Fibroblast of pulmonary artery (primary cell): ENCODE data around the gene PIAS1.

Experiments
- DNase-seq: peaks from one replicate; pipeline ENCODE4 v3.0.0-alpha.2; 2010; ENCODE audit warnings: low read depth
- H3K4me3 ChIP-seq: replicated peaks from 2 replicates; pipeline ENCODE4 v1.5.1; 2011; ENCODE audit warnings: low read depth, mild to moderate bottlenecking, control low read depth, low read length, moderate library complexity
- TF ChIP-seq, protein P1 (sequence below): IDR thresholded peaks from 2 replicates; pipeline ENCODE4 v1.5.1; 2011; ENCODE audit warnings: mild to moderate bottlenecking, control low read depth, low read length, inconsistent platforms; ENCODE audit errors: missing control alignments

Gene PIAS1

DNA sequence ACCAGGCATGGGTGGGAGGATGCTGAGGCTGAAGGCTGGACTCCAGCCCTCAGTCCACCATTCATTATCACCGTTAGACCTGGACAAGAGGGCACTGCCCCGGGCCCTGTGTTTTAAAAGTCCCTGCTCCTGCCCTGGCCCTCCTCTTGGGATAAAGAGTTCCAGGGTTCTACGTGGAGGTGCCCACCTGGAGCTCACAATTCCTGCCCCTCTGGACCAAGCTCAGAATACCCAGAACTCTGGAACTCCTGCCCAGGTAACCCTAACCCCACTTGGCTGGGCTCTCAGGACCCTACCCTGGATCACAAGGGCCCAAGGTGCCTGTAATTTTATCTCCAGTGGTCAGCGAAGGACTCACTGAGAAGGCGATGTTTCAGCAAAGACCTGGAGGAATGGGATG lies 149.8 kb downstream of the PIAS1 start:
- TF ChIP-seq, protein P1, sequence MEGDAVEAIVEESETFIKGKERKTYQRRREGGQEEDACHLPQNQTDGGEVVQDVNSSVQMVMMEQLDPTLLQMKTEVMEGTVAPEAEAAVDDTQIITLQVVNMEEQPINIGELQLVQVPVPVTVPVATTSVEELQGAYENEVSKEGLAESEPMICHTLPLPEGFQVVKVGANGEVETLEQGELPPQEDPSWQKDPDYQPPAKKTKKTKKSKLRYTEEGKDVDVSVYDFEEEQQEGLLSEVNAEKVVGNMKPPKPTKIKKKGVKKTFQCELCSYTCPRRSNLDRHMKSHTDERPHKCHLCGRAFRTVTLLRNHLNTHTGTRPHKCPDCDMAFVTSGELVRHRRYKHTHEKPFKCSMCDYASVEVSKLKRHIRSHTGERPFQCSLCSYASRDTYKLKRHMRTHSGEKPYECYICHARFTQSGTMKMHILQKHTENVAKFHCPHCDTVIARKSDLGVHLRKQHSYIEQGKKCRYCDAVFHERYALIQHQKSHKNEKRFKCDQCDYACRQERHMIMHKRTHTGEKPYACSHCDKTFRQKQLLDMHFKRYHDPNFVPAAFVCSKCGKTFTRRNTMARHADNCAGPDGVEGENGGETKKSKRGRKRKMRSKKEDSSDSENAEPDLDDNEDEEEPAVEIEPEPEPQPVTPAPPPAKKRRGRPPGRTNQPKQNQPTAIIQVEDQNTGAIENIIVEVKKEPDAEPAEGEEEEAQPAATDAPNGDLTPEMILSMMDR: no peak
- no peak for DNase-seq
- no peak overlapping the region for H3K4me3 ChIP-seq

DNA sequence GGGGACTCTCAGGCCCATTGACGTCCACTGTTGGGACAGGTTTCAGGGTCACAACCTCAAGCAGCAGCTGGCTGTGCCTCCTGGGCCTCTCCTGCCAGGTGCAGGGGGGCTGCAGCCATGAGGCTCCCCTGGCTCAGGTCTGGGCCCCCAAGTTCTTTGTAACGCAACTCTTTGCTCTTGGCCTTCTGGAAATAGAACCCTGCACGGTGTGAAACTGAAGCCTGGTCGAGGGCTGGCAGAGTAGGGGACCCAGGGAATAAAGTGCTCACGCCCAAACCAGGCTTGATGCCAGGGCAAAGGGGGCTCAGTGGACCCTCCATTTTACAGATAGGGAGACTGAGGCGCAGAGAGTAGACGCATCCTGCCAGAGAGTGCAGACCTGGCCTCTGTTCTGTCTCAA lies 150.2 kb downstream of the PIAS1 start:
- no peak for DNase-seq
- TF ChIP-seq, protein P1: no peak
- no peak overlapping the region for H3K4me3 ChIP-seq

DNA sequence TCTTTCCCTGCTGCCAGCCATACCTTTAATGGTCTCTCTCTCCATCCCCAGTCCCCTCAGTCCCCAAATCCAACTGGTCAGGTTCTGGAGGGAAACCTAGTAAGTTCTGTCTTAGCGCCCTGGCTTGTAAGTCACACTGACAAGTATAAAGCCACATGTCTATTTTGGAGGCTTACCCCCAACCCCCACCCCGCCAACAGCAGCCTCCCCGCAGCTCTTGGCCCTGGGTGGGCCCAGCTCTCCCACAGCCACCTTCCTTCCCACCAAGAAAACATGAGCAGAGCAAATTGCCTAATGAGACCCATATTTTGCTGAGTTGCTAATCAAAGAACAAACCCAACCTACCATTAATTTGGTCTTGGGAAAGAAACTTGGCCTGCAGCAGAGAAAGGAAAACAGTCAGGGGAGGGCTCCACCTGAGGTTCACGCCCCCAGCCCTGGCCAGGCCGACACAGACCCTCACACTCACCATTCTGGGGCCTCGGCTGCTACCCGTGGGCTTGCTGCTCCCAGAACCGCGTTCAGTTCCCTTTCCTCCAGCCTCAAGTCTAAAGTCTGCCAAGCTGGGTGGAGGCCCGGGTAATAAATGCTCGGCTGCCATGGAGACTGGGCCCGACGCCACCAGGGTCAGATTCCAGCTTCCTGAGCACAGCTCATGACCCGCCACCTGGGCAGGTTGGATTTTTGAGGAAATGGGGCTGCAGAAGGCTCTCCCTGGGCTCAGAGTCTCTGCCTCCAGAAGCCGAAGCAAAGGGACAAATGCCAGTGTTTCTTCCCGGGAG lies 150.9 kb downstream of the PIAS1 start, which contains the start of gene CALML4:
TSS of gene CALML4 (minus strand) at position 557 of the 782 bp plus-strand sequence. CDS start at position 472, 85 bp downstream.
- TF ChIP-seq, protein P1: no peak
- no peak within 1 kb of the TSS for H3K4me3 ChIP-seq
- DNase-seq: peak; percentile 31

DNA sequence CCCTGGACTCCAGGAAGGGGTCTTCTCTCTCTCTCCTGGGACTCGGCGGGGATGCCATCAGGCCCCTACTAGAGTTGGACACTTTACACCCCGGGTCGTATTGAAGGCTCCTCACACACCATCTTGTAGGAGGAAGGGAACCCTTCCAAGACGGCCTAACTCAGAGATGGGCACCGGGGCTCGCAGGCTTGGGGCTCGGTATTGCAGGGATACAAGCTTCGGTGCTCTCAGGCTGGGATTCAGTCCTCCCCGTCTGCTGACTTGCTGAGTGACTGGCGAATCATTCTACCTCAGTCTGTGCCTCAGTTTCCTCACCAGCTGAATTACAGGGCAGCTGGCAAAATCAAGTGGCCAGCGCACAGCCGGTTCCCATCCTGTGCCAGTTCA lies 151.4 kb downstream of the PIAS1 start:
- TF ChIP-seq, protein P1: no peak
- H3K4me3 ChIP-seq: no peak overlapping the region
- no peak for DNase-seq

DNA sequence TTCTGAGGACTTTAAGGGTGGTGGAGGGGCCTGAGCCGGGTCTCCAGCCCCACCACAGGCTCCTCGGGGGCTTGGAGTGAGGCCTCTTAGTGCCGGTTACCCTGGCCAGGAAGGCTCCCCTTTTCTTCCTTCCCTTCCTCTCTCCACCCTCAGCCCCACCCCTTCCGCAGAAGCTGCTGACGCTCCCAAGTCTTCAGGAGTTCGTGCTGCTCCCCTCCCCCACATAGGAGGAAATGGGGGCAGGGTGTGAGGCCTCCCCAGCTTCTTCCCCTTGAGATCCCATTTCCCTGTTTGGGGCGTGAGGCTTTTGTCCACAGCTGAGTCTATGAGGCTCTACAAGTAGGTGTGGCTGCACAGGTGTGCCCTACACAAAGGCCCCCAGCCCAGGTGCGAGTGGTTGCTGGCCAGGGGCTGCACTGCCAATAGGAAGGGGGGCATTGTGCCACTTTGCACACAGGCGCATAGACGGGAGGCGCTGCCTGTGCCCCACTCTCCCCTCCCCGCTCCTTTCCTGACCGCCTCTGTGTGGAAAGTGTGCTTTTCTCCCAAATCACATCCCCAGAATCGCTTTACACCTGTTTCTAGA lies 151.9 kb downstream of the PIAS1 start:
- no peak overlapping the region for H3K4me3 ChIP-seq
- TF ChIP-seq, protein P1: no peak
- no peak for DNase-seq

DNA sequence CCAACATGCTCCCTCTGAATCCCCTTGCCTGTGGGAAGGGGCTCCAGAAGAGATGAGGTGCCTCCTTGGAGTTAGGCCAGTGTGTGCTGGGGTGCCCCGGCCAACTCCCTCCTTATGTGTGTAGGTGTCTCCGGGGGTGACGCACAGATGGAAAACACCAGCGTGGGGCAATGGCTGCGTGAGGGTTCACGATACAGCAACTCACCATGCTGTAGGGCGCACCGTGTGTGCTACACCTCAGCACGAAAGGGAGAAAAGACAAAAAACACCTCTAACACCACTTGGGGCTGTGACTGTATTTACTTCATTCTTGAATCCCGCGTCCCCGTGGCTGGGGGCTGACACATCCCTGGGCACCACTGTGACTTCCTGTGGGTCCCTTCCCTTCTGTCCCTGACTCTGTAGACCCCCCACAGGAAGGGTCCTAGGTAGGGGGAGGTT lies 152.6 kb downstream of the PIAS1 start:
- no peak for DNase-seq
- TF ChIP-seq, protein P1: no peak
- H3K4me3 ChIP-seq: no peak overlapping the region
